Neutrophil (primary cell): ENCODE data around the gene CCDC192.

Source experiments
- H3K27ac ChIP-seq: fragments of 200-600 bp; sonication (generic); 2 replicates; pipeline ENCODE4 v1.5.1; 2016; ENCODE audit warnings: mild to moderate bottlenecking, moderate library complexity
- H3K27me3 ChIP-seq: fragments of 200-600 bp; sonication (generic); 2 replicates; pipeline ENCODE4 v1.6.0; 2016; ENCODE audit warnings: mild to moderate bottlenecking
- H3K36me3 ChIP-seq: fragments of 200-600 bp; sonication (generic); 2 replicates; pipeline ENCODE4 v1.5.1; 2017
- H3K4me1 ChIP-seq, 2 experiments: fragments of 200-600 bp in 1 of 2; sonication (generic) in 1 of 2; 1 replicate in 1 of 2; 2 replicates in 1 of 2; pipeline versions ENCODE4 v1.5.1 to v1.6.1; 2013 to 2016; ENCODE audit warnings: low read depth in 1 of 2, low read length in 1 of 2, mild to moderate bottlenecking in 1 of 2, moderate library complexity in 1 of 2; ENCODE audit not compliant: control insufficient read depth in 1 of 2, insufficient read depth in 1 of 2
- H3K4me3 ChIP-seq, 2 experiments: fragments of 200-600 bp in 1 of 2; sonication (generic) in 1 of 2; 1 replicate in 1 of 2; 2 replicates in 1 of 2; pipeline ENCODE4 v1.5.1; 2013 to 2016; ENCODE audit warnings: low read depth in 1 of 2, low read length in 1 of 2, mild to moderate bottlenecking in 1 of 2, moderate library complexity in 1 of 2
- H3K9me3 ChIP-seq: fragments of 200-600 bp; sonication (generic); 2 replicates; pipeline ENCODE4 v1.5.1; 2016
- TF ChIP-seq, protein P1 (sequence below): fragments of 200-600 bp; sonication (generic); IDR thresholded peaks from 2 replicates; pipeline ENCODE4 v1.5.1; 2016; ENCODE audit warnings: antibody characterized with exemption

Gene CCDC192

DNA sequence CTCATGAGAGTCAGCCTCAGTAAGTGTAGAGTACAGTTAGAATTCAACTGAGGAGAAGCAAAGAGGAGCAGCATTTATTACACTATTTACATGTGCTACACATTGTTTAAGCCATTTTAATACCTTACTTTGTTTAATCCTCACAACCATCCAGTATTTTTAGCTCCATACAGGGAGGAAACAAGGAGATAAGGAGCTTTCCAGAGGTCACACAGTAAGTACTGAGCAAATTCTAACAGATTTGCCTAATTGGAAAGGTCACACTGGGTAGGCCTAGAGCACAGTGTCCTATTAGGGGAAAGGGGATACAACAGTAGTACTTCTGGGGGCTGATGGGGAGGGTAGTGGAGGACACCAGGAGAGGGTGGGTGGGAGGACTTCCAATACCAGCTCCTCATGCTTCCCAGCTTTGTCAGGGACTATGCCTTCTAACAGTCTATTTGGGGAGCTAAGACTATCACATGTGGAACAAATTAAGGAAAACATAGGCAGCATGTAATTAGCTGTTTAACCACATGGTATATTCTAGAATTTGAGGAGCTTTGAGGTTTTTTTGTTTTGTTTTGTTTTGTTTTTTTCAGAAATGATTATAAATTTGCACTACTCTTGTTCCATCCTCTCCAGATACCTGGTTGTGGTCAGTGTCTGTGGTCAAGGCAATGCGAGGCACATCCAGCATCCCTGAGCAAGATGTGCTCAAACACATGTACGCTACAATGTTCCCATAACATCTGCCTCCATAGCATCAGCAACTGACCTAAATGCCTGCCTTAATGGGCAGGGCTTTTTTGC lies 284.4 kb downstream of the CCDC192 start:
- Histone ChIP-seq H3K27ac (no peak overlapping the region), H3K4me1 (no peaks in the 10 kb centered on the region), H3K27me3 (no peaks in the 10 kb centered on the region), H3K36me3 (no peaks in the 10 kb centered on the region), H3K4me3 (no peak overlapping the region), H3K9me3 (no peaks in the 10 kb centered on the region)
- TF ChIP-seq, protein P1, sequence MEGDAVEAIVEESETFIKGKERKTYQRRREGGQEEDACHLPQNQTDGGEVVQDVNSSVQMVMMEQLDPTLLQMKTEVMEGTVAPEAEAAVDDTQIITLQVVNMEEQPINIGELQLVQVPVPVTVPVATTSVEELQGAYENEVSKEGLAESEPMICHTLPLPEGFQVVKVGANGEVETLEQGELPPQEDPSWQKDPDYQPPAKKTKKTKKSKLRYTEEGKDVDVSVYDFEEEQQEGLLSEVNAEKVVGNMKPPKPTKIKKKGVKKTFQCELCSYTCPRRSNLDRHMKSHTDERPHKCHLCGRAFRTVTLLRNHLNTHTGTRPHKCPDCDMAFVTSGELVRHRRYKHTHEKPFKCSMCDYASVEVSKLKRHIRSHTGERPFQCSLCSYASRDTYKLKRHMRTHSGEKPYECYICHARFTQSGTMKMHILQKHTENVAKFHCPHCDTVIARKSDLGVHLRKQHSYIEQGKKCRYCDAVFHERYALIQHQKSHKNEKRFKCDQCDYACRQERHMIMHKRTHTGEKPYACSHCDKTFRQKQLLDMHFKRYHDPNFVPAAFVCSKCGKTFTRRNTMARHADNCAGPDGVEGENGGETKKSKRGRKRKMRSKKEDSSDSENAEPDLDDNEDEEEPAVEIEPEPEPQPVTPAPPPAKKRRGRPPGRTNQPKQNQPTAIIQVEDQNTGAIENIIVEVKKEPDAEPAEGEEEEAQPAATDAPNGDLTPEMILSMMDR: no peak

DNA sequence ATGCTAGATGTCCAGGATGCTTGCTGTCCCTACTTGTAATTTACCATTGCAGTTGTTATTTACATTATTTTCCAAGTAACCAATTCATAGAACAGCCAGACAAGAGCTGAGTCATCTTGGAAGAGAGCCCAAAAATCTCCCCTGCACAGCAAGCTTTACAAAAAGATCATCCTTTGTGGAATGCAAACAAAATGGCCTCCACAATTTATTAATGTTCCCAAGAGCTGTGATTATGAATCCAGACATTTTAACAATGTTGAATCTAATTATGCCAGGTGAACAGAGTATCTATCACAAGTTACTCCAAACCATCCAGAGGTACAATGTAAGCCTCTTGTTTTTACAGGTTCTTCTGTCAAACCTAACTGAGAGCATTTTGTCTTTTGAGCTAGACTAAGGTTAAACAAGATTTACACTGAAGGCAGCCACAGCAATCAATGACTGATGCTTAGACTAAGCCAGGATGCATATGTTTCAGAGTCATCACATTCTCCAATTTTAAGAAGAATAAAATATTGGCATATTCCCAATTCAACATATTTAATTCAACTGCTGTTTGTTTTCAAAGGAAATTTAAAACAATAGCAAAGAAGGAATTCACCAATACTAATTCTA lies 285.1 kb downstream of the CCDC192 start:
- Histone ChIP-seq H3K36me3 (no peaks in the 10 kb centered on the region), H3K27ac (no peak overlapping the region), H3K4me3 (no peak overlapping the region), H3K4me1 (no peaks in the 10 kb centered on the region), H3K27me3 (no peaks in the 10 kb centered on the region), H3K9me3 (no peaks in the 10 kb centered on the region)
- TF ChIP-seq, protein P1: no peak
